Measurements from ENCODE around the gene TBL3.

DNA sequence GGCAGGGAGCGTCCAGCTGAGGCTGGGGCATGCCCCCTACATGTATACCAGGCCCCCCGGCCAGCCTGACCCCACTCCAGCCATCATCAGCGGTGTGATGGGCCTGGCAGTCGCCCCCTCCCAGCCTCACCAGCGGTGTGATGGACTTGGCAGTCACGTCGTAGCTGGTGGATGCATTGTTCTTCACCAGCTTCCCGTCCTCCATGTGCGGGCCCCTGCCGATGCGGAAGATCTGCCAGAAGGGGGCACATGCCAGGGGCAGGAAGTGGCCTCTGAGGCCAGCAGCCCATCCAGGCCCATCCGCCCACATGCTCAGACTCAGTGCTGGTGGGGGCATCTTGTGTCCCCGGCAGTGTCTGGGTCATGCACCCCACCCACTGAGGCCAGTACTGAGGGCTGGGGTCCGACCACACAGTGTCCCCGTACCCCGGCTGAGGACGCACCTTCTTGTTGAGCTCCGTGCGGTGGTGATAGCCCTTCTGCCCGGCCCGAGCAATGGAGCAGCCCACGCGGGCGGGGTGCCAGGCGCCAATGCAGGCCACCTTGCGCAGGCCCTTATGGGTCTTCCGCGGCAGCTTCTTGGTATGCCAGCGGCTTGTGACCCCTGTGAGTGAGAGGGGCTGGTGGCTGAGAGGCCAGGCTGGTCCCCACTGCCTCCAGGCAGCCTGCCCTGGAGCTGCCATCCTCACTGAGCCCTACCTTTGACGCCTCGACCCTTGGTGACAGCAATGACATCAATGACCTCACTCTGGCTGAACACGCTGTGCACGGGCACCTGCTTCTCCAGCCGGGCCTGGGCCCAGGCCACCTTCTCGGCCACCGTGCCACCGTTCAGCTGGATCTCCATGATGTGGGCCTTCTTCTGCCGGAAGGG, 25.1 kb upstream of the TBL3 start:
- TF ChIP-seq EZH2phosphoT487 (IDR thresholded peaks at IDR 0.05; ENCODE audit: borderline replicate concordance, low read depth, low read length) = no peak
- no peak for TF ChIP-seq CTCF (conservative IDR thresholded peaks at IDR 0.05; ENCODE audit: low read length)
